ENCODE data around the gene NKG7. TPM values are rescaled to one million over a fixed set of nuclear protein-coding genes. Genes with fewer than 3 reads are reported as not detected.

The NKG7 gene
- total RNA-seq, 1 donor from 2014 or later, result 0.99 TPM

DNA sequence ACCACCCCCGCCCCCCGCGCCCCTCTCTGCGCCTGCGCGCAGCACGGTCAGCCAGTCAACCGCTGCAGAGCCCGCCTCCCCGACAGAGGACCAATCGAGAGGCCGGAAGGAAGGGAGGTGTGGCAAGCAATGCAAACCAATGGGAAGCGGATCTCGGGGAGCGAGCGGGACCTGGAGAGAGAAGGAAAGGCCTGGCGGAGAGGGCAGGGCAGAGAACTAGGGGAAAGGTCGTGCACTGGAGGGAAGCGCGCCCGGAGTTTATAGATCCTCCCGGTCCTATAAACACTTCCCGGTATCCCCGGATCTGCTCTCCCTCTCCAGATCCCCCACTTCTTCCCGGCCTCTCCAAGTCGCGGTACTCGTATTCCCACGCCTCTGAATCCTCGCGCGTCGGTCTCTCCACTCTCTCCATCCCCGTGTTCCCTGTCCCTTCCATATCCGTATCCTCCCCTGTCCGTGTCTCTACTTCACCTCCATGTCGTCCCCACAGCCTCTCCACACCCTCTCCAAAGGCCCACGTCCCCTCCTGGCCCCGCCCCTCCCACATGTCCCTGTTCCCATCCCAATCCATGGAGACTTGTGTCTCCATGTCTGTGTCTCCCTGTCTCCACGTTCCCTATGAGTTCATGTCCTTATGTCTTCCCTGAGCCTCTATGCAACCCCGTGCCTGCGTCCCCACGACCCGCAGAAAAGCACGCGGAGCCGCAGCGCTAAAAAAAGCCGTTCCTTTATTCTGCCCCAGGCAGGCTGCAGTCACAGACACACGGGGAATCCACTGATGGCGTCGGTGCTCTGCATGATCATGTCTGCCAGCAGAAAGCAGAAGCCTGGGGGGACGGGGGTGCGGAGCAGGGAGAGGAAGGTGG is 5.8 kb downstream of the NKG7 start:
- DNase-seq (peak; percentile 98), ATAC-seq (peak; percentile 82)
- intact Hi-C loops (cut with micrococcal nuclease), result no loop called here

DNA sequence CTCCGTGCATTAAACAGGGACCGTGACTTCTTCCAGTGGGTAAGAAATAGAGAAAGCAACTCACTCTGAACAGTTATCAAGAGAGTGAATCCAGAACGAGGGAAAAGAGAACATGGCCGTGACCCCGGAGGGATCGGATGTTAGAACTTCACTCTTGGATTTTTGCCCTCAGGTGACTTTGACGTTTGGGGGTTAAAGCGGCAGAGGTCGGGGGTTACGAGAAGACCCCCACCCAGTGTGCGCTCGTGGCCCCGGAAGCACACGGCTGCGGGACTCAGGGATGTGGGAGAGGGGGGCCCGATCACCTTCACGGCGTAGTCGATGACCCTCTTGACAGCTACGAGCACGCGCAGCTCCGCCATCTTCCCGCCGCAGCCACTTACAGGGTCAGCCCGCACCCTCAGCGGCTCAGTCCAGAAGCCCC is 6.5 kb downstream of the NKG7 start, which contains the start of gene ETFB:
Gene ETFB, minus strand, starts transcription at position 424 of the 424 bp plus-strand sequence. Its CDS starts 62 bp downstream, at position 362.
- intact Hi-C loops (cut with micrococcal nuclease), result no loop called here
- ATAC-seq, result no peak
- DNase-seq, result no peak

DNA sequence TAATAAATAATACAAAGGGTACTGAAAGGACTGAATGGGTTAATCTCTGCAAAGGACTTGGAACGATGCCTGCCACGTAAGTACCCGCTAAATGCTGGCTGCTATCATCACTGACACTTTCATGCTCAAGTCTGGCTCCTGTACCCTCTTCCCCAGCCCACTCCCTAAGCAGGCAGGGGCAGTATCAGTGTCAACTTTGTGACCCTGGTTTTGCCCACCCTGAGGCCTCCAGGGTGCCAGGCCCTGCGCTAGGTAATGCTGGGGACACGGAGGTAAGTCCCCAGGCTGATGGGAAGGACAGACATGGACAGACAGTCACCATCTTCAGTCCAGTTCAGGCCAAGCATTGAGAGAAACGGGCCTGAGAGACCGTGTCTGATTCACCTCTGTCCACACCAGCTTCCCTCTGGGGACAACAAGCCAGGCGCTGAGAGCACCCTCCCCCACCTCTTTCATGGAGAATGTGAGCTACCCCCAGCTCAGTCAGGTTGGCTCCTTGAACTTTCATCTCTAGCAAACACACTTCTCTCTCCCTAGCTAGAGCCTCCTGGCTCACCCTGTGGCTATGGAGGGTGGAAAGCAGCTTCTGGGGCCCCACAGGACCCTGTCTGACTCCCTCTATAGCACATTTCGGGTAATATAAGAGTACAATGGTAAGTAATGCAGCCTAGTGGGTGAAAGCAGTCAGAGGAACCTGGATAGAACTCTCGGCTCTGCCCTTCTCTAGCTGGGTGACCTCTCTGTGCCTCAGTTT is 7.1 kb downstream of the NKG7 start:
- DNase-seq (peak; percentile 40), ATAC-seq (no peak)
- intact Hi-C loops (cut with micrococcal nuclease), result no loop called here

DNA sequence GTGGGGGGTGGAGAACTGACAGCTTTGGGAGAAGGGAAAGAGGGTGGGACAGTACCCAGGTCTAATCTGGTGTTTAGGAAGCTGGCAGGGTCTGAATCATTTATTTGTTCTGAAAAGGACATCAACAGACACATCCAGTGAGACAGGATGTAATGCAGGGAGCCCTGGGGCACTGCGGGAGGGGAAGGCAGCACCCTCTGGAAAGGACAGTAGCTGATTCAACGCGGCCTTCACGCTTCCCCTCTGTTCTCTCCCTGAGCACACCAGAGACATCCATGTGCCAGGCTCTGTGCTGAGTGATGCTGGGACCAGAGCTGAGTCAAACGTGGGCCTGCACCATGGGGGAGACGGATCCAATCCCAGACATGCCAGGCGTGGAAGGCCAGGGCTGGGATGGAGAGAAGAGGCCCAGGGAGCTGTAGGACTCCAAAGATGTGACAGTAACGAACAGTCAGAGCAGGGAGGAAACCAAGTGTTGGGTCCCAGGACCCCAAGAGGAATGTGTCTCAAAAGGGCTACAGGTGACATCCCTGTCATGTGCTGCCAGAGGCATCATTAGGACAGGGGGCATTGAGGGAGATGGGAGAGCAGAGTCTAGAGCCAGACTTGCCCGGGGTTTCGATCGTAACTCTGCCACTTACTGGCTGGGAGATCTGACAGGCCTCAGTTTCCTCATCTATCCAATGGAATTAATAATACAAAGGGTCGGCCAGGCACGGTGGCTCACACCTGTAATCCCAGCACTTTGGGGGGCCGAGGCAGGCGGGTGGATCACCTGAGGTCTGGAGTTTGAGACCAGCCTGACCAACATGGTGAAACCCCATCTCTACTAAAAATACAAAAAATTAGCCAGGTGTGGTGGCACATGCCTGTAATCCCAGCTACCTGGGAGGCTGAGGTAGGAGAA is 8.0 kb downstream of the NKG7 start:
- intact Hi-C loops (cut with micrococcal nuclease), result no loop called here
- ATAC-seq, result no peak
- DNase-seq, result no peak

DNA sequence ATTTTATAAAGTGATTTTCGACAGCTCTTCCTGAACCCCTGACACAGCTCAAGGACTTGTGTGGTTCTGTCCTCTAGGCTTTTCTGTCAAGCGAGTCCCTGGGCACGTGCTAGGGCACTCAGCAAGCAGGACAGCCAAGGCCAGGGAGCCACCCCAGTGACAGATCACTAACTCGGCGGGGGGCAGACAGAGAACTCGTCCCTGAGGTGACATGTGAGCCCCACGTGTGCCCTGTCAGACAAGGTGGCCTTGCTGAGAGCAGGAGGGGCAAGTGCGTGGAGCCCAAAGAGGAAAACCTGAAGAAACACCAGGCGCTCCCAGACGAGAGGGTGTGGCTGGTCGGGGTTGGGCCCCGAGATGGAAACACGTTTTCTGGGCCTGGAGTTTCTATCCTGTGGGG is 11.2 kb downstream of the NKG7 start:
- DNase-seq (no peak), ATAC-seq (no peak)
- intact Hi-C loops (cut with micrococcal nuclease), result no loop called here

DNA sequence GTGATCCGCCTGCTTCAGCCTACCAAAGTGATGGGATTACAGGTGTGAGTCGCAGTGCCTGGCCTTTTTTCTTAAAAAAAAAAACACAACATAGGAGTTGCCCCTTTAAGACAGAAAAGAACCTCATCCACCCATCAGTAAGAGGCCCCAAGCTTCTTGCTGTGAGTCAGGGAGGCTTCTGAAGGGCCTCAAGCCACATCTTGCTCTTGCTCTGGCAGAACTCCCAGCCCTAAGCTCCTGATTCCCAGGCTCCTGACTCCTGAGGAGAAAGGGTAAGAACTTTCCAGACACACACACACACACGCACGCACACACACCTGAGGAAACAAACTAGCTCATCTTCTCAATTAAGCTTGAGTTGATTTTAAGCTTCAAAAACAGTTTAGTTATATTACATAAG is 13.2 kb downstream of the NKG7 start:
- DNase-seq (no peak), ATAC-seq (no peak)
- intact Hi-C loops (cut with micrococcal nuclease), result no loop called here

DNA sequence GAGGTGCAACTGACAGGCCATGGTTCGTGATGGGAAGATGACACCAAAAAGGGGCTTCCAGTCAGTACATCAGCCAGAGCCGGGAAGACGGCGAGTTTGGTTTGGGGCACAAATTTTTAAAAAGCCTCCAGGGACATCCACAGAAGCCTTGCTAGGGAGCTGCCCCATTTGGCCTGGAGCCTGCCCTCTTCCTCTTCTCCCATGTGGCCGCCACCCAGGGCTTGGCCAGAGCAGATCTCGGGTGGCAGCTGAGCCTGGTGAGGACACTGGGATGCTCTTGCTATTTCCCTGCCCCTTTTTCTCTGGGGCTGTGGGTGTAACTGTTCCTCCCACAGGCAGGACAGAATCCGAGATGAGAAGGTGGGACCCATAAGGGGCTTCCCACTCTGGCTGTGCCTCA is 14.5 kb downstream of the NKG7 start:
- no peak for DNase-seq
- ATAC-seq, result no peak
- intact Hi-C loops (cut with micrococcal nuclease), result no loop called here

DNA sequence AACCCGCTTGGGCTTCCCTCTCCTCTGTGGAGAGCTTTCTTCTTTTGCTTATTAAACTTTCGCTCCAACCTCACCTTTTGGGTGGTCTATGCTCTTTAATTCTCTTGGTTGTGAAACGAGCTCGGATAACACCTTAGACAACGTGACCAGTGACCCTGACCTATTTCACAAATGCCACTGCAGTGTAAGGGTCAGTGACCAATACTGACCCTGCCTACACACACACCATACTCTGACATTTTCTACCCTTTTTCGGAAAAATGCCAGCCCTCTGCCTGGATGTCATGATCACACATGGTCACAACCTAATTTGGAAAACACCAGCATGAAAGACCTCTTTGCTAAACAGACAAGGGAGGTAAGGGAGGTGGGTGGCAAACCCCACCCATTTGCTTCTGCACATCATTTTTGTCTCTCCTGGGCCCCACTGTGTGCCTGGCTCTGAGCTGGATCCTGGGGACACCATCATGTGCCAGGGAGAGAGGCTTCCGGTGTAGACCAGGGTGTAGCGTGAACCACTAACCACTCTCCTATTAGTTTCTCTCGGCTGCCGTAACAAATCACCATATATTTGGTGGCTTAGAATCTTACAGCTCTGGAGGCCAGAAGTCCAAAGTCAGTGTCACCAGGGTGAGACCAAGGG is 16.2 kb downstream of the NKG7 start:
- no peak for DNase-seq
- no peak for ATAC-seq
- intact Hi-C loops (cut with micrococcal nuclease), result no loop called here

DNA sequence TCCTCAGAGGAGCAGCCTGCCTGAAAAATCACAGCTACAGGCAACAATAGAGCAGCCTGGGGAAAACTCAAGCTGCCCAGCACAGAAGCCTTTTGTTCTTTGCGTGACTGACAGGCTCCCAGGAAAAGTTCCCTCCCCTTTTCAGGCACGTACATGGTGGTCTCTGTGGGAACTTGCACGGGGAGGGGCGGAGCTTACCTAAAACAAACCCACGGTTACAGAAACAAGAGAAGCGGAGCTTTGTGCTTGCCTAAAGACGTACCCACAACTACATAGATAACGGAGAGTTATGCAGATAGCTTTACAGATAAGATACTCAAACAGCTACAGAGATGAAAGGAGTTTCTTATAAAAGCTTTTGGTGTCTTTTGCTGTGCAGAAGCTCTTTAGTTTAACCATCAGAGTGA is 17.7 kb downstream of the NKG7 start:
- intact Hi-C loops (cut with micrococcal nuclease), result no loop called here
- DNase-seq (no peak), ATAC-seq (no peak)

DNA sequence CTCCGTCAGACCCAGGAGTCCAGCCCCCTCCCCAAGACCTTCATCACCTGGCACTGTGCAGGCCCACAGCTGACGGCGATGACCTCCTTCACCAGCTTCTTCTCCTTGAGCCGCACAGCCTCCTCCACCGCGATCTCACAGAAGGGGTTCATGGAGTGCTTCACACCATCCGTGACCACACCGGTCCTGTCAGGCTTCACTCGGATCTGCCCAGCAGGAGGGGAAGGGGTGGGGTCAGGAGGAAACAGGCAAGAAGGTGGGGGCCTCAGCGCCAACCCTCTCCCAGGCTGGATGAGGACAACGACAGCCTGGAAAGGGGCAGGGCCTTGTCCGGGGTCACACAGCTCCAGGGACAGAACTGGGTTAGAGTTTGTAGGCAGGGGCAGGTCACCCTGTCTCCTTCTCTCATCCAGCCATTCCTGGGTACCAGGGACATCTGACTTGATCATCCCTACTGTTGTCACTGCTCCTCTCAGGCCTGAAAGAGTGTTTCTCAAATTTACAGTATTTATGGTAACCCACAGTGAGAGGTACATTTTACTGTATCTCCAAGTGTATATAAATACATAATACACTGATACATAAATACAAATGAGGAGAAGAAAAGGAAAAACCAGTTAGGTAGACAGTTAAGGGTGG is 18.2 kb downstream of the NKG7 start:
- ATAC-seq (no peak), DNase-seq (no peak)
- intact Hi-C loops (cut with micrococcal nuclease), result no loop called here

DNA sequence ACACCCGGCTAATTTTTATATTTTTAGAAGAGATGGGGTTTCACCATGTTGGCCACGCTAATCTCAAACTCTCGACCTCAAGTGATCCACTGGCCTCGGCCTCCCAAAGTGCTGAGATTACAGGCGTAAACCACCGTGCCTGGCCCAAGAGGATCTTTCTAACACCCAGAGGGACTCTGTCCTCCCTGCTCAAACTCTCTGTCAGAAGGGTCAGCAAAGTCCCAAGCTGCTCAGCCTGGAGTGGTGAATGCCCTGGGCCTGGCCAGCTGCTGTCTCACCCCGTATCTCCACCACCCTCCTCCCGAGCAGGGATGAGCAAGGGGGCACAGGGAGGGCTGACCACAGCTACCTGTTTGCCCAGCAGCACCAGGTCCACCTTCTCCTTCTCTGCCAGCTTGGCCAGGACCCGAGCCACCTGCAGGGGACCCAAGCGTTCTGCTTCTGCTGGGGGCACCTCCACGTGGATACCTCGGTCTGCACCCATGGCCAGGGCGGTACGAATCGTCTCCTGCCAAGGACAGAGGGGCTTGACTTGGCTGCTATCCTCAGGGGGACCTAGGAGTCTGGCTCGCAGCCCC is 19.6 kb downstream of the NKG7 start:
- no peak for ATAC-seq
- intact Hi-C loops (cut with micrococcal nuclease), result no loop called here
- no peak for DNase-seq

DNA sequence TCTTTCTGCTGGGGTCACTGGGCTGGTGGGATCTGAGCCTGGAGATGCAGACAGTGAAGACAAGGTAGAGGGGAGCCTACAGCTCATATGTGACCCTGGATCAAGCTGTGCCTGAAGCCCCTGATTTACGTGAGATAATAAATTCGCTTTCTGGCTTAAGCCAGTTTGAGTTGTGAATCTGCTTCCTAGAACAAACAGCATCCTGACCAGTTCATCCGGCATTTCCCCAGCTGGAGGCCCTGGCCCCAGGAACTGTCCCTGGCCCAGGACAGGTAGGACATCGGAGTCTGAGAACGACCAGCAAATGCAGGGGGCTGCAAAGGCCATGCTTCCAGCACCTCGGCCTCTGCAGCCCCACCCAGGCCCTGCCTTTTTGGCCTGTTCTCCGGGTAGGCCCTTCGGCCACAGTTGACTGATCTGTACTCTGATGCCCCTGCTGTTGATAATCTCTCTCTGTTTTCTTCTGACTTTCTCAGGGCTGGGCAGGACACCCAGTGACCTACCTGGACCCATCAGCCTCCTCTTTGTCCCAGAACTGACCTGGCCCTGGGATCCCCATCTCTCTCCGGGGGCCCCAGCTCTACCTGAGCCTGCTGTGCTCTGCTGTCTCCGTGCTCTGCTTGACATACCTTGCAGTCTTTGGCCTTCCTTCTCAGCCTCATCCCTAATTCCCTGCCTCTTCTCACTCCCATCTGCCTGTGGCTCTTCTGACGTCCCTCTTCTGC is 21.0 kb downstream of the NKG7 start:
- ATAC-seq (no peak), DNase-seq (no peak)
- intact Hi-C loops (cut with micrococcal nuclease), result no loop called here

DNA sequence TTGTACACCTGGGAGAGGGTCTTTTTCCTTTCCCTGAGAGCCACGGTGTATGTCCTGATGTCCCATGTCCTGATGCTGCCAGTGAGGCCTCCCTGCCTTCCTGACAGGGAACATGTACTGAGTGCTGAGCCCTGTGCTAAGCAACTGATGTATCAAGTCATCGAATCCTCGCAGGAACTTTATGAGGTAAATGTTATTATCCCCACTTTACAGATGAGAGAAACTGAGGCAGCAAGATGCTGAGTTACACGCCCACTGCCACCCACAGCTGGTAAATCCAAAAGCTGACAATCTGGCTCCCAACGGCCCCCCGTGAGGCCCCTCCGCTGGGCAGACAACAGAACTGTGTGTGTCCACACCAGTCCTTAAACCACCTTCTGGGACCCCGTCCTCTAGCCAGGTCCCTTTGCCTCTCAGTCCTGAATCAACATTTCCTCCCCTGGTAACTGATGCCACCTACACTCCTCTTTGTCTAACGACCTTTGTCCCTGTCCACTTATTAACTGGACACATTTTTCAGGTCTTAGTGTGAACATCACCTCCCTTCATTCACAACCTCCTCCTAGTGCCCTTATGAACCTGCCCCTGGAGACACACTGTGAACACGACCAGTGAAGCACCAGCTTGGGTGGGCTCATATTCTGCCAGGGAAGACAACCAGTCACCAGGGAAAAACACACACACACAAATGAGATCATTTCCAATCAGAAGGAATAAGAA is 25.1 kb downstream of the NKG7 start:
- intact Hi-C loops (cut with micrococcal nuclease), result no loop called here
- no peak for DNase-seq
- no peak for ATAC-seq

DNA sequence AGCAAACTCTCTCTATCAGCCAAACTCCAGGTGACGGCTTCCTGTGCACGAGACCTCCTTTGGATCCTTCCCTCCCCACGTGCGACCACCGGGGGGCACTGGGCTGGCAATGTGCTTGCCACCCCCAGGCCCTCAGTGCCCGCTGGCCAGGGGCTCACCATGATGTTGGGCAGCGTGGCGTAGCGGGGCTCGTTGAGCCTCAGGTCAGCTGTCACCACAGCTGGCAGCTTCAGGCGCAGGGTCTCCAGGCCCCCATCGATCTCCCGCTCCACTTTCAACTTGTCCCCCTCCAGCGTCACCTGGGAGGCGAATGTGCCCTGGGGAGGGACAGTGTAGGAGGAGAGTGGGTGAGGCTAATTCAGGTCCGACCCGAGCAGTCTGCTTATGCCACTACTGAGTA is 25.7 kb downstream of the NKG7 start:
- ATAC-seq, result no peak
- intact Hi-C loops (cut with micrococcal nuclease), result no loop called here
- DNase-seq, result no peak

DNA sequence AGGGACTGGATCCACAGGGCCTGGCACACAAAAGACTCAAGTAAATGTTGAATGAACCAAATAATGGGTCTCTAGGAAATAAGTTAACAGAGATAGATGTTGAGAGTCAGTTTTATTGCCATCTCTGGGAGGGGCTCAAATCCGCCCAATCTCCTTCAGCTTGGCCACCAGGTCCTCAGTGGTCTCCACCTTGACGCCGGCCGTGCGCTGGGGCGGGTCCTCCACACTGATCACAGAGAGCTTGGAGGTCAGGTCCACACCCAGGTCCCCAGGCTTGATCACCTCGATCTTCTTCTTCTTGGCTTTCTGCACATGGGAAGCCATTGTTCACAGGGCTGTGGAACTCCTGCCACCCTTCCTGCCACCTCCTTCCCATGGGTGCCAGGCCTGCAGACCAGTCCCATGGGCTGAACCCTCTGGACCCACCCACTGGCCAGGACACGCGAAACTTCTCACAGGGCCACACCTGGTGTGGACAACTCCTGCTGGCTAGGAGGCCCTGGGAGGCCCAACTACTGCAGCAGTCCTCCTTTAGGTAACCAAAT is 27.3 kb downstream of the NKG7 start:
- intact Hi-C loops (cut with micrococcal nuclease), result no loop called here
- DNase-seq, result no peak
- ATAC-seq, result no peak

DNA sequence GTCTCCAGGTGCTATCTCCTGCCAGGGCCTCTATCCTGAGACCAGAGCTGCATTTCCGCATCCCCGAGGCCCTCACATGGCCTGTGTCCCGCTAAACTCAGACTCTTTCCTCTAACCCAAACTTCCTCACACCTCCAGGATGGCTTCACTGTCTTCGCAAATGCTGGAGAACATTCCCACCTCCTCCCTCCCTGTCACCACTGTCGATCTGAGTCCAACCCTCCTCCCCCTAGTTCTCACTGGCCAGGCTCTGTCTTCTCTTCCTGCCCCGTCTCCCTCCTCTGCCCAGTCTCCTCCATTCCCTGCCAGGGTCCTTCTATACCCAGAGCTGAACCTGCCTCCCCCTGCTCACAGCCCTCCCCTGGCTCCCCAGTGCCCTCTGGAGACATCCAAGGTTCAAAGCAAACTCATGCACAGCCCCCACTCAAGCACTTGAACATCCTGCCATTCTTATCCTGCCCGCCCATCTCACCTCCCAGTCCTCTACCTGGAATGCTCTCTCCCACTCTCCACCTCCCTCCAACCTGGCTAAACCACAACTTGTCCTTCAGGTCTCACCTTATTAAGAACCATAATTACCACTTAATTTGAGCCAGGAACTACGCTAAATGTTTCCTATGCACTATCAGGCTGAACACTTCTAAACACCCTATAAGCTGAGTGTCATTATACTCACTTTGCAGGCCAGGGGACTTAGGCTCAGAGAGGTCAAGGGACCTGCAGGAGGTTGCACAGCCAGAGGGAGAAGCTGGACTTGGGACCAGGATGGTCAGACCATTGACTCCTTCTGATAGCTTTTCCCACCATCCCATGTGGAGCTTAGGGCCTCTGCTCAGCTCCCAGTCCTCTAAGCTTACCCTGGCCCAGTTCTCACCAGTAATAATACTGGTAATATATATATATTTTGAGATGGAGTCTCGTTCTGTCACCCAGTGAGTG is 29.6 kb downstream of the NKG7 start:
- no peak for ATAC-seq
- DNase-seq, result no peak
- intact Hi-C loops (cut with micrococcal nuclease), result no loop called here

All from left ventricle myocardium superior (tissue), 1 donor.